NCI-H524 (cell line): ENCODE results near the gene GKN1.
"Not testable (repeated sequence)": the region's sequence is repeated elsewhere in the genome, so short reads cannot be mapped to it uniquely, and the experiment has no call there.

ENCODE experiments used
- DNase-seq, 2 experiments: peaks; one replicate each; lab custom pipeline; 2025; lab: John Stamatoyannopoulos, UW

Gene GKN1, protein sequence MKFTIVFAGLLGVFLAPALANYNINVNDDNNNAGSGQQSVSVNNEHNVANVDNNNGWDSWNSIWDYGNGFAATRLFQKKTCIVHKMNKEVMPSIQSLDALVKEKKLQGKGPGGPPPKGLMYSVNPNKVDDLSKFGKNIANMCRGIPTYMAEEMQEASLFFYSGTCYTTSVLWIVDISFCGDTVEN

DNA sequence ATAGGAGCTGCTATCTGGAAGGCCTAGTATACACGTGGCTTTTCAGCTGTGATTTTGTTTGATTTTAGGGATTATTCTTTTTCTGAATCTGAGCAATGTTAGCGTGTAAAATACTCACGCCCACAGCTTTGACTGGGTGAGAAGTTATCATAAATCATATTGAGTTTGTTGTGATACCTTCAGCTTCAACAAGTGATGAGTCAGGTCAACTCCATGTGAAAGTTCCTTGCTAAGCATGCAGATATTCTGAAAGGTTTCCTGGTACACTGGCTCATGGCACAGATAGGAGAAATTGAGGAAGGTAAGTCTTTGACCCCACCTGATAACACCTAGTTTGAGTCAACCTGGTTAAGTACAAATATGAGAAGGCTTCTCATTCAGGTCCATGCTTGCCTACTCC is at the start of gene GKN1:
Gene GKN1, plus strand, starts transcription at position 386 of the 400 bp plus-strand sequence. CDS start 42 bp downstream, outside the sequence.
- DNase-seq: no peak

DNA sequence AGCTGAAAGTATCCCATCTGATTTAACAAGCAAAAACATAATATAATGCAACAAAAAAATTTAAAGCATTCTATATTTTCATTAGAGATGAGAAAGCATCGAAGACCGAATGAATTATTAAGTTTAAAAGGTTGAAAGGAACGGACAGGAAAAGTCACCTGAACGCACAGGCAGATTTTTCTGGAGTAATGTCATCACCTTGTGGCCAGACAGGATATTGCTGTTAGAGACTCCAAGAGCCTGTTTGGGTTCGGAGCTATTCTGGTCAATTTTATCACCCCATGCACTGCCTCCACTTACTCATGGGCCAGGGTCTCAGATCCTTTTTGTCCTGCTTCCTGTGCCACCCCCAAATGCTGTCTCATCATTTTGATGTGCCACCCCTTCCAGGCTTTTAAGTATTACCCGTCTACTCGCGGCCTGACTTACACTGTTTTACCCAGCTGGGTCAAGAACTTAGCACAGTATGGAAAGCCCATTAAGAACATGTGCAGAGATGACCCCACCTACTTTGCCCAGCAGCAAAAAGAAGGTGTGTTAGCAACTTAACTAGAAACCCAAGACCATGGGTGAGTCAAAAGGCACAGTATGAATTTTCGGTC is 49.0 kb upstream of the GKN1 start:
- DNase-seq: peak; percentile 26 to 48

DNA sequence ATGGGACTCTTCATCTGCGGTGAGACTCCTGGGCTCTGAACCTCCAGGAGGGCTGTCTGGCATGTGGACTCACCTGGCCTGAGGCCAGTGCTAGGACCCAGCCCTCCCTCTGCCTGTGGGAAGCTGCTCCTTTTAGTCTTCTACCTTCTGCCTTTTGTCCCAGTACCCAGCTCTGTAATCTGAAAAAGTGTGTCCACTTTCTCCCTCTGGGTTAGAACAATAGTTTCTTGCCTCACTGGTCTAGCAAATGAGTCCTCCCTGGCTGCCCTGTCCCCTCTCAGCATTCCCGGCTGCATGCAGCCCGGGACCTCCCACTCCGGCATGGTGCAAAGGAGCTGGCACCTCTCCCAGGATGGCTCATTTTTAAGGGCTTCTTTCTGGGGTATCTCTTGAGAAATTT is 47.6 kb upstream of the GKN1 start:
- DNase-seq: no peak

DNA sequence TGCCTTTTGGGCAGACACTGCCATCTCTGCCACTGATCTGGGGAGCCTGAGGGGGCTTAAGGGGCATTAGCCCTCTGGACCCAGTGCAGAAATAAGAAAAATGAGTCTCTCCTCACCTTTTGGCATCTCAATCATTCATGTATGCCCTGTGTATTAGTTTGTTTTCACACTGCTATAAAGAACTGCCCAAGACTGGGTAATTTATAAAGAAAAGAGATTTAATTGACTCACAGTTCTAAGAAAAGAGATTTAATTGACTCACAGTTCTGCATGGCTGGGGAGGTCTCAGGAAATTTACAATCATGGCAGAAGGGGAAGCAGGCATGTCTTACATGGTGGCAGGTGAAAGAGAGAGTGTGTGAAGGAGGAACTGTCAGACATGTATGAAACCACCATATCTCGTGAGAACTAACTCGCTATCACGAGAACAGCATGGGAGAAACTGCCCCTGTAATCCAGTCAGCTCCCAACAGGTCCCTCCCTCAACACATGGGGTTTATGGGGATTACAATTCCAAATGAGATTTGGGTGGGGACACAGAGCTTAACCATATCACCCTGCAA is 43.2 kb upstream of the GKN1 start:
- DNase-seq: no peak

DNA sequence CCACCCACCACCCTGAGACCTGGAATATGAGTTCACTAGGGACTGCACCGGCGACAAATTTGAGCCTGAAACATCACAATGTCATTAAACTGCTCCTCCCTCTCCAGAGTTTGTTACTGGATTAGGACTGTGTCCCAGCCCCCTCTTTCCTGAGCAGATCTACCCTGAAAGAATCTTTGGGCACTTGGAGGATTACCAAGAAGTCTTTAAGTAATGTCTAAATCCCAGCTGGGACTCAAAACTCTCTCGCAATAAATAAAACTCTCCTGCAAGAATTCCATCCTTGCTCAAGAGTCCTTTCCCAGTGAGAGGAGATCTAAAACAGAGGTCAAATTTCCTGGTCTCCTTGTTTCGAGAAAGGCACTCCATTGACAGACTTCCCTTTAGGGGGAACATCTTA is 42.6 kb upstream of the GKN1 start:
- no peak for DNase-seq

DNA sequence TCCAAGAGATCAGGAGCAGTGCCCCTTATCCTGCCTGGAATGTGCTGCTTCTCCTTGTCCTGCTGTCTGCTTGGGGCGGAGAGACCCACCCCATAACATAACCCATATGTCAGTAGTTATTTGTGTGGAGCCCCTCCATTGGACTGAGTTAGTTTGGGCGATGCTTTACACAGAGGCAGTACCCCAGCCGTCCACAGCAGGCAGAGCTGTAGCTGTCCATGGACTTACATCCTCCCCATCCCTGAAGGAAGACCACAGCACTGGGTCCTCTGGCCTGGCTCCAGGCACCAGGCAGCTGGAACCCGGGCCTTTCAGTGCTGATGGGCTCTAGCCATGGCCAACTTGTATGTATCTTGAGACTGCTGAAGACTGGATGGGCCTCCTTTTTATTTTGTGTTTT is 42.0 kb upstream of the GKN1 start:
- no peak for DNase-seq

DNA sequence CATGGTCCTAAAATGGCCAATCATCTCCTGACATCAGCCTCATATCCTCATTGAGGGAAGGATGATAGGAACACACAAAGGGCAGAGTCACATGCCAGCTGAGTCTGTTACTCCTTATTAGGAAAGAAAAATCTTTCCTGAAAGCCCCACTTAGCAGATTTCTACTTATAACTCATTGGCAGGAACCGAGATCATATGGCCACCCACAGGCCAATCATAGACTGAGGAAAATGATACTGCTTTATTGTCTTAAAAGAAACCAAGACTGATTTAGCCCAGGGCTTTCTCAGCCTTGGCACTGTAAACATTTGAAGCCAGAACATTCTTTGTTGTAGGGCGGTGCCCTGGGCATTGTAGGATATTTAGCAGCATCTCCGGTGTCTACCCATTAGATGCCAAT is 40.4 kb upstream of the GKN1 start:
- no peak for DNase-seq

DNA sequence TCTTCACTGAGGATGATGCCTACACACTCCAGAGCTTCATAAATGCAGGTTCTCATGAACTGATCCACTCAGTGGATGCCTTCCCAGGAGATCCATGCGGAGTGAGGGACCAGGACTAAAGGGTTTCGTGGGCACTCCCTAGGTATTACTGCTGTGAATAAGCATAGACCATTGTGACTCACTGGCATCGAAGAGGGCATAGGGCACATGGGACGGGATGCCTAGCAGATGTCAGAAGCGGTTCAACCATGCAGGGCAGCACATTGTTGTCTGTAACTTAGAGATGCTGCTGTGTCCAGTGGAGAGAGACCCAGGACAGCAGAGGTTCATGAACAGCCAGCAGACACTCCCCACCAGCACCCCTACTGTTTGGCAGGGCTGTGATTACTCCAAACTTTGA is 39.0 kb upstream of the GKN1 start:
- no peak for DNase-seq

DNA sequence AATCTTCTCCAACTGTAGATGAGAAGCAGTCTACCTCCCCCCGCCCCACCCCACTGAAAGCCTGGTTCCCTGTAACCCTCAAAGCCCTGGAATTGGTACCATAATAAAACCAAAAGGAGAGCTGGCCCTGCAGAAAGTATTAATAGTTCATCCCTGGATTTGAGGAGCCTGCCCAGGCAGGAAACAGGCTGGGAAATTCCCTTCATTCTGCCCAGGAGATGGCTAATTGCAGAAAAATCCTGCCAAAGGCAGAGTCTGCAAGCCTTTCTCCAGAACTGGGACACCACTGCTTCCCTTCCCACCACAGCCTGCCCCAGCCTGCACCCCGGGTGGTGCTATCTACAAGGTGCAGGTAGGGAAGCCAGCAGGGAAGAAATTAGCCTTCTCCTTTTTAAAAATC is 38.0 kb upstream of the GKN1 start:
- DNase-seq: no peak

DNA sequence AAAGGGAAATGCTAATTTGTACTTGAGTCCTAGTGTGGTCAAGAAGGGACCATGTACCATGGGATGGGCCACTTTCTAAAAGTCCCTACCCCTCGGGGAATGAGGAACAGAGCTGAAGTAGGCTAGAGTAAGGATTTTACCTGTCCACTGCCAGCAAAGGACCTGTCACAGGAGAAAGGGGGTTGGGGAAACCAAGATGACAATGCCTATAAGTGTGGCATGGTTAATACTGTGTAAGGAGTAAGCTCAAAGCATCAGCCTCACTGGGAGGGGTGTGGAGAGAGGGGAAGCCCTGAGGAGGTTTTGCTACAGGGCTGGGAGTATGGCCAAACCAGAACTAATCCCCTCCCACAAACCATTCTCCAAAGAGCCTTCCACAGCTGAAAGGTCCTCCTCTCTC is 37.5 kb upstream of the GKN1 start:
- no peak for DNase-seq

DNA sequence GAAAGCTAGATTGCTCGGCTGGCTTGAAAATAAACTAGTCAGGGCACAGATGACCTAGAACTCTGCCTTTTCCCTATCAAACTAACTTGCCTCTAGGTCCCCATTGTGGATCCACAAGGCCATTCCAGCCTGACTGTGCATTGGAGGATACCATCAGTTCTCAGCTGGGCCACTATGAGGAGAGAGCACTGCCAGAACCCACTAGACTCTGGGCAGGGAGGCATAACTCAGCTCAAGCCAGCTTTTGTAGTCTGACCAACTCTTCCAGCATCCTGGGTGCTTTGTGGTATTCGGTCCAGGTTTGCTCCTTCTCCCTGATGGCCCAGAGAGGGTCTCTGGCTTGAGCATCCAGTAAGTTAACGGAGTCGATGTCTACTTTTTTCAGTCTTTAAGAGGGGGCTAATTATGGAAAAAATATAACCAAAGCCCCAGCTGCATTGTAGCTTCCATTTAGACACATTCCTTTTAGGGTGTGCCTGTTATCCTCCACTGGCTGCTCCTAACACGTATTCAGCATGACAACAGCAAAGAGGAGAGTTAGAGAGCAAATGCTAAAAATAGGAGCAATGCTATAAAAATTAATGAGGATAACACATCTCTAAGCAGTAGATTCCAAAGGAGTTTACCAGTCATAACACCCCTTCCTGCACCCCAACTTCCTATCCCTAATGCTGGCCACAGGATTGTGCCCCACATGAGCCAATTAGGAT is 36.9 kb upstream of the GKN1 start:
- no peak for DNase-seq

DNA sequence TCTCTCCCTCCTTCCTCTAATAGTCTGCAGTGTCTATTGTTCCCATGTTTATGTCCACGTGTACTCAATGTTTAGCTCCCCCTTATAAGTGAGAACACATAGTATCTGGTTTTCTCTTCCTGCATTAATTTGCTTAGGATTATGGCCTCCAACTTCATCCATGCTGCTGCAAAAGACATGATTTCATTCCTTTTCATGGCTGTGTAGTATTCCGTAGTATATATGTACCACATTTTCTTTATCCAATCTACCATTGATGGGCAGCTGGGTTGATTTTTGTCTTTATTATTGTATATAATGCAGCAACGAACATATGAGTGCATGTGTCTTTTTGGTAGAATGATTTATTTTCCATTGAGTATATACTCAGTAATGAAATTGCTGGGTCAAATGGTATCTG is 35.5 kb upstream of the GKN1 start:
- no peak for DNase-seq

DNA sequence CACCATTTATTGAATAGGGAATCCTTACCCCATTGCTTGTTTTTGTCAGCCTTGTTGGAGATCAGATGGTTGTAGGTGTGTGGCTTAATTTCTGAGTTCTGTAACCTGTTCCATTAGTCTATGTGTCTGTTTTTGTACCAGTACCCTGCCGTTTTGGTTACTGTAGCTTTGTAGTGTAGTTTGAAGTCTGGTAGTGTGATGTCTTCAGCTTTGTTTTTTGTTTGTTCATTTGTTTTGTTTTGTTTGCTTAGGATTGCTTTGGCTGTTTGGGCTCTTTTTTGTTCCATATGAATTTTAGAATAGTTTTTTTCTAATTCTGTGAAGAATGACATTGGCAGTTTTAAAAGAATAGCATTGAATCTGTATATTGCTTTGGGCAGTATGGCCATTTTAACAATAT is 34.5 kb upstream of the GKN1 start:
- no peak for DNase-seq

DNA sequence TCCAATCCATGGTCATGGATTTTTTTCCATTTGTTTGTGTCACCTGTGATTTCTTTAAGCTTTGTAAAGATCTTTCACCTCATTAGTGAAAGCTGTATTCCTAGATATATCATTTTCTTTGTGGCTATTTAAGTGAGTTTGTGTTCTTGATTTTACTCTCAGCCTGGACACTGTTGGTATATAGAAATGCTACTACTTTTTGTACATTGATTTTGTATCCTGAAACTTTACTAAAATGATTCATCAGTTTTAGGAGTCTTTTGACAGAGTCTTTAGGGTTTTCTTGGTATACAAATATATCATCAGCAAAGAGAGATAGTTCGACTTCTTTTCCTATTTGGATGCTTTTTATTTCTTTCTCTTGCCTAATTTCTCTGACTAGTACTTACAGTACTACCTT is 34.1 kb upstream of the GKN1 start:
- no peak for DNase-seq

DNA sequence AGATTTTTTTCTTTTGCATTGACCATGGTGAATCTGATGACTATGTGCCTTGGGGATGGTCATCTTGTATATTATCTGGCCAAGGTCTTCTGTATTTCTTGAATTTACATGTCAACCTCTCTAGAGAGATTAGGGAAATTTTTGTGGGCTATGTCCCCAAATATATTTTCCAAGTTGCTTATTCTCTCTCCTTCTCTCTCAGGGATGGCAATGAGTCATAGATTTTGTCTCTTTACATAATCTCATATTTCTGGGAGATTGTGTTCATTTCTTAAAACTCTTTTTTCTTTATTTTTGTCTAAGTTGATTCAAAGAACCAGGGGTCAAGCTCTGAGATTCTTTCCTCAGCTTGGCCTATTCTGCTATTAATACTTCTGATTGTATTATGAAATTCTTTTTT is 31.6 kb upstream of the GKN1 start:
- DNase-seq: no peak

DNA sequence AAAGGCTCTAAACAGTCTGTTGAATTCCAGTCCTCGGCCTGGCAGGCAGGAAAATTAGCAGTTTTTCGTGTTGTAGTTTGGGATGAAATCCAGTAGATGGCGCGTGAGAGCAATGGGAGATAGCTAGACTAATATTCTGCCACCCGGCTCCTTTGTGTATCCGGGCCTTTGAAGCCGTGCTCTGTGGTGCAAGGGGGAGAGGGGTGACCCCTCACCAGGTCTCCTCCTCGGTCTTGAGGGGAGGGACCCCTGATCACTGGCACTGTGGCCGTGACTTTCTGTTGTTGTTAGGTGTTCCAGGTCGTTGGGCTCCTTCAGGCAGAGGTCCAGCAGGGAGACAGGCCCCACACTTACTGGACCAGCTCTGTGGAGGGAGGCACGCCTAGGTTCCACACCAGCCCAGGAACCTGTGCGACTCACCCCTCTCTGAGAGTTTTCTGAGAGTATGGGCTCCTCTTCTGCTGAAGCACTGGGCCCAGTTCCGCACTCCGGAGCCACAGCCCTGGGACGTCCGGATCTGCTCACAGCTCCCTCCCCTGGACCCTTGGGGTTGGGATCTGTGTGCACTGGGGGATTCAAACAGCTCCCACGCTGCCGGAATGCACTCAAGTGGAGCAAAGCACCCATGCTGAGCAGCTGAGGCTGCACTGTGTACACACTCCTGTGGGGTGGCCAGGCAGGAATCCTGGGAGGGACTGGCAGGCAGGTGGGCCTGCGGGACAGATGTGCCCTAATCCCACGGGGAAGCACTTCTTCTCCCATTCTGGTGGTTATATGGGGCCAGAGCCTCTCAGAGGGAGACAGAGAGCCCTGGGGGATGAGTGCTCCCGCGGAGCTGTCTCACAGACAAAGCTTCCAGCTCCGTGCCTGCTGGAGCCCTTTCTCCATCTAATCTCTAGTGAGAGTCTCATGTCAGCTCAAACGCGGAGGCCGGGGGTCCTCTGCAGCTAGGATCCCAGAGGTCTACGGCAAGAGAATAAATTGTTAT is 30.6 kb upstream of the GKN1 start:
- peak; percentile 72 to 87 for DNase-seq

DNA sequence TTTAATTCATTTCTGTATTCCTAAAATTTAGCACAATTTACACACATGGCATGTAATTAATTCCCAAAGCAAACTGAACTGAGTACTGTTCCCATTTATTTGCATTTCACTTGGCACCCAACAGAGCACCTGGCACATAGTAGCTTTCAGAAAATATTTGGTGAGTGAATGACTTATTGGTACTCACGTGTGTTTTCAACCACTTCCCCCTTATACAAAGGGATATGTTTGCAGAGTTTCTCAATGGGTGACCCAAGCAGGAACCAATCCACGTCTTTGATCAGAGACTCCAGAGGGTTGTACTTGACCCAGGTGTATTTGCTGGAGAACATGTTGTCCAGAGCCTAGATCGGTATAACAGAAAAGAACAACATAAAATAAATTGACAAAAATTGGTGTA is 28.3 kb upstream of the GKN1 start:
- DNase-seq: no peak

DNA sequence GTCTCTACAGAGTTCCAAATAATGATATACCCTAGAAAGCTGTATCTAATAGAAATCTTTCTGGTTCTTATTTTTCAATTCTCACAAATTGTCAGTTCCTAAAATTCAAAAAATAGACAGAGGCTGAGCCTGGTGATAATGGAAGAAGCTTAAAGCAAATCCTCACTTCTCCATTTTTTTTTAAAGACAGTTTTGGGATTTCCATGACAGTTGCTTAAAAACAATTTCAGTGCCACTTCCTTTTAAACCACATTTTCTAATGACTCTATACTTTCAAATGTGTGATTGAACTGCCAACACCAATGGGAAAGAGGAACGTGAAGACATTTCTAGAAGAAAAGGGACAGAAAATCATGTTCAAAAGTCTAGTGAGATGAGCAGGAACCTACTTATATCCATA is 25.7 kb upstream of the GKN1 start:
- DNase-seq: no peak

DNA sequence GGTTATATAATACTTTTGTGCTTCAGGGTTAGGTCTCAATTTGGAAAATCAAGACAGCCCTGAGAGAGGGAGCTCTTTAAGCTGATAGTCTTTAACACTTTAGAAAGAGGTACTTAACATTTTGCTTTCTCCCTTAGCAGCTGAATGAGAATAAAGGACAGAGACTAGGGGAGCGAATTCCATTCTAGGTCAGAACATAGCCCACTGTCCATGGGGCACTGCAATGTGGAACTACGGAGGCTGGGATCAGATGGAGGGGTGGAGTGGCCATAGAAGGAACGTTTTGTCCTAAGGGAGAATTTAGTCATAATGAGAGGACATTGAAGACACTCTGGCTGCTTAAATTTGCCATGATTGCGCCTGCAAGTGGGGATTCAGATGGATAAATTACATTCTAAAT is 22.5 kb upstream of the GKN1 start:
- no peak for DNase-seq

DNA sequence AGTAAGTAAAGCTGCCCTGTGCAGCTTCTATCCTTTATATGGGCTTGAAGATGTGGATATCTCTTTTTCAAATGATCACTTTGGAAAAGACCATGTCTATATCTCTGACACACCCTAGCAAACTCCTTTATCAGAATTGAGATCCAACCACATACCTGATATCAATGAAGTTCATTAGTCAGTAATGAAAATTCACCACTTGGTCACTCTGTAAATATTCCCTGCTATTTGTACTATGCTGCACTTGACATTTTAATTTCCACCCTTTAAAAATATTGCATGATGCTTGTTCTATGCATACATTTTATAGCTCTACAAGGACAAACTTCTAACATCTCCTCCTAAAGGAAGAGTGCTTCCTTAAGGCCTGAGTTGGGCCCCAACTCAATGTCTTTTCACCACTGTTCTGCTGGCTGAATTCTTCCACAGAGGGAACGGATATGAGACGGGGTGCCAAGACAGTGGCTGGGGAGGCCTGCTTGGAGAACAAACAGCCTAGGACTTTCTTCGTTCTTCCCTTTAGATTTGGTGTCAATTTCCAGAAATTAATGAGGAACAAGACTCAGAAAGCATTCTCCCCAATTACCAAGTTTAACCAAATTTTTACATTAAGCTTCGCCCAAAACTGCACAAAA is 21.4 kb upstream of the GKN1 start, which contains the start of gene GKN2:
Gene GKN2, minus strand, starts transcription at position 7 of the 635 bp plus-strand sequence. CDS start 32 bp downstream, outside the sequence.
- DNase-seq: no peak

DNA sequence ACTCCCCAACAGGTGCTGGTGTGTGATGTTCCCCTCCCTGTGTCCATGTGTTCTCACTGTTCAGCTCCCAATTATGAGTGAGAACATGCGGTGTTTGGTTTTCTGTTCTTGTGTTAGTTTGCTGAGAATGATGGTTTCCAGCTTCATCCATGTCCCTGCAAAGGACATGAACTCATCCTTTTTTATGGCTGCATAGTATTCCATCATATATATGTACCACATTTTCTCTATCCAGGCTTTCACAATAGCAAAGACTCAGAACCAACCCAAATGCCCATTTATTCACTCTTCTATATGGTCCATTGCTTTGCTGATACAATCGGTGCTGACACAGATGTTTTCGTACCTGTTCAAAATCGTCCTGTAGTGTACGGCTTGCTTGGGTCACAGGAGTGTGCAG is 19.0 kb upstream of the GKN1 start:
- DNase-seq: not testable (repeated sequence)

DNA sequence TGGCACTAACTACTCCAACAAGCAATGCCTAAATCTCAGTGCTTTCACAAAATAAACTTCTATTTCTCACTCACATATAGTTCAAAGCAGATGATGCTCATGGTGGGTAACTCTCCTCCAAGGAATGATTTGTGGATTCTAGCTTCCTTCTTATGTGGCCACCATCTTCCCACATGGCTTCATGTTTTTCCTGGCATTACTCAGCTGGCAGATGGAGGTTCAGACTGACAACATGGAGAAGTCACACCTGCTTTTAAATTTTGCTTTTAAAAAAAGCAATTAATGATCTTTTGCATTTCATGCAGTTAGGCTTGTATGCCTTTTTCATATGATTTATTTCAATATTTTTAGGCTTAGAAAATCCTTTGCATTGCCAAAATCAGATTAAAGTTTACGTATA is 15.4 kb upstream of the GKN1 start:
- DNase-seq: no peak
